NCI-H2171 treated with DMSO at 0.1 percent for 48 hours (cell line): ENCODE measurements around the gene TRIM2.
A peak's percentile ranks its signal among the peaks of the same experiment; 100 is the strongest.

Source experiments
- DNase-seq: peaks from one replicate; lab custom pipeline; 2025; lab: John Stamatoyannopoulos, UW

Gene TRIM2

GRCh38 chr4:153333874-153334273 is 129.6 kb downstream of the TRIM2 start:
- DNase-seq, result no peak

GRCh38 chr4:153335665-153336064 is 131.4 kb downstream of the TRIM2 start:
- DNase-seq, result no peak

- DNase-seq, result no peak
Measured at GRCh38 chr4:153337686-153338085, 133.4 kb downstream of the TRIM2 start.

GRCh38 chr4:153341575-153342090 is 137.4 kb downstream of the TRIM2 start:
- DNase-seq, result no peak

GRCh38 chr4:153342751-153343552 is 138.7 kb downstream of the TRIM2 start:
- no peak for DNase-seq

- DNase-seq, result peak; percentile 66
Measured at GRCh38 chr4:153344131-153345011, 140.1 kb downstream of the TRIM2 start, which contains the start of gene MND1. TSS of gene MND1 (plus strand) at chr4:153344688. CDS start at chr4:153344738, 50 bp downstream.

GRCh38 chr4:153345012-153345981 is 141.1 kb downstream of the TRIM2 start:
- DNase-seq, result peak; percentile 72

GRCh38 chr4:153346031-153346430 is 141.8 kb downstream of the TRIM2 start:
- DNase-seq, result no peak

- no peak for DNase-seq
Measured at GRCh38 chr4:153346563-153346962, 142.3 kb downstream of the TRIM2 start.

- DNase-seq, result no peak
Measured at GRCh38 chr4:153347117-153347516, 142.9 kb downstream of the TRIM2 start.

GRCh38 chr4:153348006-153348405 is 143.8 kb downstream of the TRIM2 start:
- no peak for DNase-seq

- no peak for DNase-seq
Measured at GRCh38 chr4:153349206-153349805, 145.1 kb downstream of the TRIM2 start.

- DNase-seq, result peak; percentile 9
Measured at GRCh38 chr4:153362184-153362583, 157.9 kb downstream of the TRIM2 start.

- DNase-seq, result no peak
Measured at GRCh38 chr4:153364061-153364460, 159.8 kb downstream of the TRIM2 start.

- DNase-seq, result no peak
Measured at GRCh38 chr4:153365003-153365402, 160.8 kb downstream of the TRIM2 start.

GRCh38 chr4:153366486-153366885 is 162.2 kb downstream of the TRIM2 start:
- no peak for DNase-seq

- no peak for DNase-seq
Measured at GRCh38 chr4:153367092-153367491, 162.8 kb downstream of the TRIM2 start.

GRCh38 chr4:153369021-153369420 is 164.8 kb downstream of the TRIM2 start:
- DNase-seq, result no peak

GRCh38 chr4:153371701-153372234 is 167.5 kb downstream of the TRIM2 start:
- DNase-seq, result no peak

- DNase-seq, result no peak
Measured at GRCh38 chr4:153372967-153373562, 168.8 kb downstream of the TRIM2 start.
